ENCODE measurements around the gene ORAI3. TPM values are rescaled to one million over a fixed set of nuclear protein-coding genes. Genes with fewer than 3 reads are reported as not detected.

Gene ORAI3
- total and polyA plus RNA-seq, 2 of the 13 experiments (the other 11 are each of a cell fraction or from before 2014, with no cell fraction given): 11.4 to 32.0 TPM

DNA sequence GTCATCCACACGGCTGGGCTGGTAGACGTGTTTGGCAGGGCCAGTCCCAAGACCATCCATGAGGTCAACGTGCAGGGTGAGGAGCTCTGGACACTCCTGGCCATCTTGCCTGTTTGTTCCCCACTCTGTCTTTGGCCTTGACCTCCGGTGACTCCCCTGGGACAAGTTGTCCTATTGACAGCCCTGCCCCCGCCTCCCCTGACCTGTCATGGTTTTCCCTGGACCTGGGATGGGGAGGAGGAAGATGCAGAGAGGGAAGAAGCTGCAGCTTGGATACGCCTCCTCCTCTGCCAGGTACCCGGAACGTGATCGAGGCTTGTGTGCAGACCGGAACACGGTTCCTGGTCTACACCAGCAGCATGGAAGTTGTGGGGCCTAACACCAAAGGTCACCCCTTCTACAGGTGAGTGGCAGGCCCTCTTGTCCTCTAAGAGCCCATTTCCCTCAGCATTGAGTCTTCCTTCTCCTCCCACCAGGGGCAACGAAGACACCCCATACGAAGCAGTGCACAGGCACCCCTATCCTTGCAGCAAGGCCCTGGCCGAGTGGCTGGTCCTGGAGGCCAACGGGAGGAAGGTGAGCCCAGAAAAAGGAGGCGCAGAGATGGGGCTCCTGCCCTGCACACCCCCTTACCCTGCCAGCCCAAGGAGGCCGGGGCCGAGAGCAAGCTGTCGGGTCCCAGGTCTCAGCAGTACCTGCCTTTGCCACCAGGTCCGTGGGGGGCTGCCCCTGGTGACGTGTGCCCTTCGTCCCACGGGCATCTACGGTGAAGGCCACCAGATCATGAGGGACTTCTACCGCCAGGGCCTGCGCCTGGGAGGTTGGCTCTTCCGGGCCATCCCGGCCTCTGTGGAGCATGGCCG lies 37.5 kb downstream of the ORAI3 start (continued):
- TF ChIP-seq KLF13 (CRISPR knock-in tag; IDR thresholded peaks at IDR 0.05) (no peak), NR3C1 (CRISPR knock-in tag; IDR thresholded peaks at IDR 0.05) (no peak), IRX3 (CRISPR knock-in tag; IDR thresholded peaks at IDR 0.05; ENCODE audit: borderline replicate concordance, low read depth) (no peak), RFX3 (CRISPR knock-in tag; IDR thresholded peaks at IDR 0.05) (no peak), E2F5 (CRISPR knock-in tag; conservative IDR thresholded peaks at IDR 0.05) (no peak), BRCA1 (CRISPR knock-in tag; IDR thresholded peaks at IDR 0.05) (no peak), FOXK1 (CRISPR knock-in tag; IDR thresholded peaks at IDR 0.05; ENCODE audit: borderline replicate concordance, low read depth) (no peak), YEATS2 (CRISPR knock-in tag; IDR thresholded peaks at IDR 0.05; ENCODE audit: borderline replicate concordance) (no peak), FOXC1 (CRISPR knock-in tag; IDR thresholded peaks at IDR 0.05; ENCODE audit: borderline replicate concordance) (0 out of 2 replicates have a peak, but pooled peaks have one; percentile 20), ZNF703 (CRISPR knock-in tag; IDR thresholded peaks at IDR 0.05; ENCODE audit: borderline replicate concordance) (no peak), NPAS2 (CRISPR knock-in tag; IDR thresholded peaks at IDR 0.05; ENCODE audit: borderline replicate concordance) (no peak), TCF7 (IDR thresholded peaks at IDR 0.05; ENCODE audit: low read depth) (no peak), SMYD3 (CRISPR knock-in tag; IDR thresholded peaks at IDR 0.05) (no peak), ZFYVE20 (CRISPR knock-in tag; IDR thresholded peaks at IDR 0.05; ENCODE audit: borderline replicate concordance, low read depth) (no peak), THRA (CRISPR knock-in tag; IDR thresholded peaks at IDR 0.05; ENCODE audit: borderline replicate concordance) (peak; percentile 90; the same call in 1 of the 2 replicates), ZFP41 (CRISPR knock-in tag; IDR thresholded peaks at IDR 0.05; ENCODE audit: borderline replicate concordance) (no peak), STAT5B (CRISPR knock-in tag; IDR thresholded peaks at IDR 0.05) (no peak), ZNF790 (CRISPR knock-in tag; IDR thresholded peaks at IDR 0.05; ENCODE audit: borderline replicate concordance) (0 out of 2 replicates have a peak, but pooled peaks have one; percentile 3), NAIF1 (CRISPR knock-in tag; IDR thresholded peaks at IDR 0.05; ENCODE audit: borderline replicate concordance) (no peak), NRL (CRISPR knock-in tag; IDR thresholded peaks at IDR 0.05; ENCODE audit: borderline replicate concordance) (peak; percentile 12; the same call in 1 of the 2 replicates), ATF1 (CRISPR knock-in tag; IDR thresholded peaks at IDR 0.05) (no peak), MYC (CRISPR knock-in tag; IDR thresholded peaks at IDR 0.05; ENCODE audit: borderline replicate concordance) (no peak), ZNF253 (CRISPR knock-in tag; IDR thresholded peaks at IDR 0.05; ENCODE audit: borderline replicate concordance) (peak; percentile 58; the same call in 1 of the 2 replicates)
- TF ChIP-seq, protein P1, sequence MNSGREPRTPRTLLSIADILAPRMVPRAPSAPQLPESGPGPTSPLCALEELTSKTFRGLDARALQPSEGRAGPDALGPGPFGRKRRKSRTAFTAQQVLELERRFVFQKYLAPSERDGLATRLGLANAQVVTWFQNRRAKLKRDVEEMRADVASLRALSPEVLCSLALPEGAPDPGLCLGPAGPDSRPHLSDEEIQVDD (CRISPR knock-in tag; IDR thresholded peaks at IDR 0.05; ENCODE audit: borderline replicate concordance): 0 out of 2 replicates have a peak, but pooled peaks have one; percentile 21
- TF ChIP-seq, protein P2, sequence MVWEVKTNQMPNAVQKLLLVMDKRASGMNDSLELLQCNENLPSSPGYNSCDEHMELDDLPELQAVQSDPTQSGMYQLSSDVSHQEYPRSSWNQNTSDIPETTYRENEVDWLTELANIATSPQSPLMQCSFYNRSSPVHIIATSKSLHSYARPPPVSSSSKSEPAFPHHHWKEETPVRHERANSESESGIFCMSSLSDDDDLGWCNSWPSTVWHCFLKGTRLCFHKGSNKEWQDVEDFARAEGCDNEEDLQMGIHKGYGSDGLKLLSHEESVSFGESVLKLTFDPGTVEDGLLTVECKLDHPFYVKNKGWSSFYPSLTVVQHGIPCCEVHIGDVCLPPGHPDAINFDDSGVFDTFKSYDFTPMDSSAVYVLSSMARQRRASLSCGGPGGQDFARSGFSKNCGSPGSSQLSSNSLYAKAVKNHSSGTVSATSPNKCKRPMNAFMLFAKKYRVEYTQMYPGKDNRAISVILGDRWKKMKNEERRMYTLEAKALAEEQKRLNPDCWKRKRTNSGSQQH (CRISPR knock-in tag; IDR thresholded peaks at IDR 0.05; ENCODE audit: low read depth): no peak
